Measurements from ENCODE around the gene SLC16A3. TPM values are rescaled to one million over a fixed set of nuclear protein-coding genes. Genes with fewer than 3 reads are reported as not detected.
"Not testable (repeated sequence)": the region's sequence is repeated elsewhere in the genome, so short reads cannot be mapped to it uniquely, and the experiment has no call there.

Gene SLC16A3
- total RNA-seq, 1 donor from 2014 or later: 18.1 TPM

DNA sequence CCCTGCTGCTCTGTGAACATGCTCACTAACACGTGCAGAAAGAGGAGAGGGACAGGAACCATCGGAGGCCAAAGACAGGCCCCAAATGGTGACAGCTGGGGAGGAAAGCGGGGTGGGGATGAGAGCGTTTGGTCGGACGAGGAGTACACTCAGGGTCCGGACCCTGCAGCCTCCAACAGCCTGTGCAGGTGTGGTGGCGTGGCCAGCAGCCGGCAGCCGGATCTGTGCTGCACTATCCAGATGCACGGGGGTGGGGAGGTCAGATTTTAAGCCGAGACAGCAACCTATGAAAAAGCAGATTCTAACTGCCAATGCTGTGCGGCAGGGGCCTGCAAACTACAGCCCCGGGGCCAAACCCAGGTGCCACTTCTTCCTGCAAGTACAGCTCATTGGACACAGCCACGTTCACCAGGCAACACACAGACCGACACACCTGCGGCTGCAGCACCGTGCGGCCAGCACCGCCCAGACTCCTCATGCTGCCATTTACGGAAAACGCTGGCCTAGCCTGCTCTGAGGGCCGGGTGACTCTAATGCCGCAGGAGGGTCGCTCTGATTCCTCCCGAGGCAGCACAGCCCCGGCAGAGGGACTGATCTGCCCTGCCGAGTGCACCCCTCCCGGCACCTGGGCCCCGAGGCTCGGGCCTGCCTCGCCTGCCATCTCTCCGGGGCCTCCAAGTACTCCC lies 21.2 kb downstream of the SLC16A3 start:
- H3K4me1 Mint-ChIP-seq (ENCODE audit: unreplicated experiment): peaks cover 22% of the 10 kb centered on the region
- H3K4me3 Mint-ChIP-seq (ENCODE audit: unreplicated experiment): no peak overlapping the region
- DNase-seq (ENCODE audit: extremely low spot score, unreplicated experiment): no peak
- no peak overlapping the region for H3K27ac Mint-ChIP-seq (ENCODE audit: unreplicated experiment)
- H3K27me3 Mint-ChIP-seq (ENCODE audit: unreplicated experiment): no peaks in the 10 kb centered on the region
- H3K9me3 Mint-ChIP-seq (ENCODE audit: unreplicated experiment): no peaks in the 10 kb centered on the region
- TF ChIP-seq, protein P1, sequence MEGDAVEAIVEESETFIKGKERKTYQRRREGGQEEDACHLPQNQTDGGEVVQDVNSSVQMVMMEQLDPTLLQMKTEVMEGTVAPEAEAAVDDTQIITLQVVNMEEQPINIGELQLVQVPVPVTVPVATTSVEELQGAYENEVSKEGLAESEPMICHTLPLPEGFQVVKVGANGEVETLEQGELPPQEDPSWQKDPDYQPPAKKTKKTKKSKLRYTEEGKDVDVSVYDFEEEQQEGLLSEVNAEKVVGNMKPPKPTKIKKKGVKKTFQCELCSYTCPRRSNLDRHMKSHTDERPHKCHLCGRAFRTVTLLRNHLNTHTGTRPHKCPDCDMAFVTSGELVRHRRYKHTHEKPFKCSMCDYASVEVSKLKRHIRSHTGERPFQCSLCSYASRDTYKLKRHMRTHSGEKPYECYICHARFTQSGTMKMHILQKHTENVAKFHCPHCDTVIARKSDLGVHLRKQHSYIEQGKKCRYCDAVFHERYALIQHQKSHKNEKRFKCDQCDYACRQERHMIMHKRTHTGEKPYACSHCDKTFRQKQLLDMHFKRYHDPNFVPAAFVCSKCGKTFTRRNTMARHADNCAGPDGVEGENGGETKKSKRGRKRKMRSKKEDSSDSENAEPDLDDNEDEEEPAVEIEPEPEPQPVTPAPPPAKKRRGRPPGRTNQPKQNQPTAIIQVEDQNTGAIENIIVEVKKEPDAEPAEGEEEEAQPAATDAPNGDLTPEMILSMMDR (IDR thresholded peaks at IDR 0.05): no peak
- H3K36me3 Mint-ChIP-seq (ENCODE audit: unreplicated experiment): peaks cover 48% of the 10 kb centered on the region

DNA sequence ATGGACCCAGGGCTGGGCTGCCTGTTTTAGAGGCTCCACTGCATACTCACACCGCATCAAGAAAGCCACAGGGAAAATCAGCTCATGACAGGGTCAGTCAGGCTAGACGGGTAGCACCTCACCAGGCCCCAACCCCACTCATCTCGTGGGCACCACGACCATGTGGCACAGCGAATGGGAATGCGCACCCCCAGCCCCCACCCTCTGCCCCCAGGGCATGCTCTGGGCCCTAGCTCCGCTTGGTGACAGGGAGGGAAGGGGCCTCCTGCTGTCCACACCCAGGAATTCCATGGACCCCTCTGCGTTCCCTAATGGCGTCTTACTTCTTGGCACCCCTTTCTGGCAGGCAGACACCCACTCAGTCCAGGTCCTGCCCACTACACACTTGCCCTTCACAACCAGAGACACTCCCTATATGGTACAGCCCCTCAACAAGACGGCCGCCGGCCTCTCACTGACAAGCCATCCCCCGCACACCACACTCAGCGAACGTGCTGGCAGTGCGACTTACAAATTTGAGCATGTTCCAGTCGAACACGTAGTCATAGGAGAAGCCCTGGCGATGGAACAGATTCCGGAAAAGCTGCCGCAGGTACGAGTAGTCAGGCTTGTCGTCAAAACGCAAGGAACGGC lies 22.1 kb downstream of the SLC16A3 start:
- no peak for DNase-seq (ENCODE audit: extremely low spot score, unreplicated experiment)
- H3K36me3 Mint-ChIP-seq (ENCODE audit: unreplicated experiment): peaks cover 54% of the 10 kb centered on the region

DNA sequence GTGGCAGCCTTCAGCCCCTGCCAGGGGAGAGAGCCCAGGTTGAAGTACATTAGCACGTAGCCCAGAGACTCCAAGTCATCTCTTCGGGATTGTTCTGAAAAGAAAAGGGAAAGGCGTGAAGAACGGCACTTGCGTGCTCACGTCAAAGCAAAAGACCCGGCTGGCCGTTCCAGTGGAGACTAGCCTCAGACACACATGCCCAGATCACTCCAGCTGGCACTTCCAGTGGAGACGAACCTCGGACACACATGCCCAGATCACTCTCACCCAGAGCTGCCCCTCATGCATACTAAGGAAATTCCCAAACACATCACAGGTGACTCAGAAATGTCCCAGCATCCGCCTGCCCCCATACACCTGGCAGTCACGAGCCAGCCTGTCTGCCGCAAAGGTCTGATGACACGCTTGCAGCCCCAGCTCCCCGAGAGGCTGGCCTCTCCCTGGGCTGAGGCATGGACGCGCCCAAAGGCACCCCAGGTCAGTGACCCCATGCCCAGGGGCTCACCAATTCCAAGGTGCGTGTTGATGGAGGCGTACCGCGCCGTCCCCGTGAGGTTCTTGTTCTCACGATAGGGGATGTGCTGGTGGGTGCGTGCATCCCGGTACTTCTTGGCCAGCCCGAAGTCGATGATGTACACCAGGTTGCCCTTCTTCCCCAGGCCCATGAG lies 23.8 kb downstream of the SLC16A3 start:
- TF ChIP-seq, protein P1 (IDR thresholded peaks at IDR 0.05): no peak
- Mint-ChIP-seq H3K27me3 (ENCODE audit: unreplicated experiment) (no peaks in the 10 kb centered on the region), H3K4me3 (ENCODE audit: unreplicated experiment) (no peak overlapping the region), H3K9me3 (ENCODE audit: unreplicated experiment) (no peaks in the 10 kb centered on the region), H3K36me3 (ENCODE audit: unreplicated experiment) (peaks cover 55% of the 10 kb centered on the region), H3K27ac (ENCODE audit: unreplicated experiment) (peak overlapping the region; percentile 18), H3K4me1 (ENCODE audit: unreplicated experiment) (peaks cover 11% of the 10 kb centered on the region)
- DNase-seq (ENCODE audit: extremely low spot score, unreplicated experiment): no peak

More for the DNA sequence above, 22.1 kb downstream of the SLC16A3 start:
- H3K4me1 Mint-ChIP-seq (ENCODE audit: unreplicated experiment): peaks cover 22% of the 10 kb centered on the region
- H3K9me3 Mint-ChIP-seq (ENCODE audit: unreplicated experiment): no peaks in the 10 kb centered on the region
- no peak overlapping the region for H3K4me3 Mint-ChIP-seq (ENCODE audit: unreplicated experiment)
- TF ChIP-seq, protein P1 (IDR thresholded peaks at IDR 0.05): no peak
- peak overlapping the region; percentile 38 for H3K27ac Mint-ChIP-seq (ENCODE audit: unreplicated experiment)
- no peaks in the 10 kb centered on the region for H3K27me3 Mint-ChIP-seq (ENCODE audit: unreplicated experiment)

DNA sequence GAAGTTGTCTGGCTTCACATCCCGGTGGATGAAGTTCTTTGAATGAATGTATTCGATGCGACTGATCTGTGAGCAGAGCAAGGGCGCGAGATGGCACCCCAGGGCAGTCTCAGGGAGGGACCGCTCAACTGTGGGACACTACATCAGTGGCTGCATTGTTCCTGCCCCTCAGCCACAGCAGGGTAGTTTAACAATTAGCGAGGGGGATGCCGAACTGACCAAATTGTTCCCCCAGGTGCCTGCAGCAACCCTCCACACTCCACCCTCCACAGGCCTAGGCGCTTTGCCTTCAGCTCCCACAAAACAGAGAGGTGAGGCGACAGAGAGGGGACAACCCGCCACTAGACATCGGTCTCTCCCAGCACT lies 24.3 kb downstream of the SLC16A3 start:
- Mint-ChIP-seq H3K27me3 (ENCODE audit: unreplicated experiment) (no peaks in the 10 kb centered on the region), H3K36me3 (ENCODE audit: unreplicated experiment) (peaks cover 53% of the 10 kb centered on the region), H3K4me3 (ENCODE audit: unreplicated experiment) (no peak overlapping the region), H3K9me3 (ENCODE audit: unreplicated experiment) (no peaks in the 10 kb centered on the region), H3K4me1 (ENCODE audit: unreplicated experiment) (peaks cover 7% of the 10 kb centered on the region), H3K27ac (ENCODE audit: unreplicated experiment) (peak overlapping the region; percentile 18)
- TF ChIP-seq, protein P1 (IDR thresholded peaks at IDR 0.05): no peak
- no peak for DNase-seq (ENCODE audit: extremely low spot score, unreplicated experiment)

DNA sequence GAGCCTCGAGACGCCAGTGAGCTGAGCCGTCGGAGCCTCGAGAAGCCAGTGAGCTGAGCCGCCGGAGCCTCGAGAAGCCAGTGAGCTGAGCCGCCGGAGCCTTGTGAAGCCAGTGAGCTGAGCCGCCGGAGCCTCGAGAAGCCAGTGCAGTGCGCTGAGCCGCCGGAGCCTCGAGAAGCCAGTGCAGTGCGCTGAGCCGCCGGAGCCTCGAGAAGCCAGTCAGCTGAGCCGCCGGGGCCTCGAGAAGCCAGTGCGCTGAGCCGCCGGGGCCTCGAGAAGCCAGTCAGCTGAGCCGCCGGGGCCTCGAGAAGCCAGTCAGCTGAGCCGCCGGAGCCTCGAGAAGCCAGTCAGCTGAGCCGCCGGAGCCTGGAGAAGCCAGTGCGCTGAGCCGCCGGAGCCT lies 25.3 kb downstream of the SLC16A3 start:
- H3K36me3 Mint-ChIP-seq (ENCODE audit: unreplicated experiment): peaks cover 50% of the 10 kb centered on the region
- not testable (repeated sequence) for H3K4me1 Mint-ChIP-seq (ENCODE audit: unreplicated experiment); DNase-seq (ENCODE audit: extremely low spot score, unreplicated experiment); H3K27me3 Mint-ChIP-seq (ENCODE audit: unreplicated experiment); H3K4me3 Mint-ChIP-seq (ENCODE audit: unreplicated experiment); H3K9me3 Mint-ChIP-seq (ENCODE audit: unreplicated experiment); H3K27ac Mint-ChIP-seq (ENCODE audit: unreplicated experiment)

DNA sequence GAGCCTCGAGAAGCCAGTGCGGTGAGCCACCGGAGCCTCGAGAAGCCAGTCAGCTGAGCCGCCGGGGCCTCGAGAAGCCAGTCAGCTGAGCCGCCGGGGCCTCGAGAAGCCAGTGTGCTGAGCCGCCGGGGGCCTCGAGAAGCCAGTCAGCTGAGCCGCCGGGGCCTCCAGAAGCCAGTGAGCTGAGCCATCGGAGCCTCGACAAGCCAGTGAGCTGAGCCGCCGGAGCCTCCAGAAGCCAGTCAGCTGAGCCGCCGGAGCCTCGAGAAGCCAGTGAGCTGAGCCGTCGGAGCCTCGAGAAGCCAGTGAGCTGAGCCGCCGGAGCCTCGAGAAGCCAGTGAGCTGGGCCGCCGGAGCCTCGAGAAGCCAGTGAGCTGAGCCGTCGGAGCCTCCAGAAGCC lies 25.9 kb downstream of the SLC16A3 start:
- not testable (repeated sequence) for H3K4me3 Mint-ChIP-seq (ENCODE audit: unreplicated experiment); DNase-seq (ENCODE audit: extremely low spot score, unreplicated experiment); H3K4me1 Mint-ChIP-seq (ENCODE audit: unreplicated experiment); H3K27me3 Mint-ChIP-seq (ENCODE audit: unreplicated experiment); H3K9me3 Mint-ChIP-seq (ENCODE audit: unreplicated experiment); H3K27ac Mint-ChIP-seq (ENCODE audit: unreplicated experiment)
- peaks cover 52% of the 10 kb centered on the region for H3K36me3 Mint-ChIP-seq (ENCODE audit: unreplicated experiment)

Measured in osteocyte (in vitro differentiated cells).